ENCODE results near the gene PTCH1.

PTCH1 gene

DNA sequence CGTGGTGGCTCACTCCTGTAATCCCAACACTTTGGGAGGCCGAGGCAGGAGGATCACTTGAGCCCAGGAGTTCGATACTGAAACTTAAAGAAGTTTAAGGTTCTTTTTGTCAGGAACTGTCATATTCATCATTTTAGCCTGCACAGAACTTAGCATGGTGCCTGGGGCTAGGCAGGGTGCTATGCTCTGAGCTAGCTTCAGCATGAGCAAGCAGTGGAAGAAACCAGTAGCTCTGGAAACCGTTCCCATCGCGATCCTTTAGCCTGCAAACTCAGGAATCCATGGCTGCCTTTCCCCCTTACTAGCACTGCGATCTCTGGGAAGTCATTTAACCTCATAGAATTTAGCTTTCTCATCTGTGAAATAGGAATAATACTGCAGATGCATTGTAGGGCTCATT is 80.4 kb downstream of the PTCH1 start:
- DNase-seq, result no peak

DNA sequence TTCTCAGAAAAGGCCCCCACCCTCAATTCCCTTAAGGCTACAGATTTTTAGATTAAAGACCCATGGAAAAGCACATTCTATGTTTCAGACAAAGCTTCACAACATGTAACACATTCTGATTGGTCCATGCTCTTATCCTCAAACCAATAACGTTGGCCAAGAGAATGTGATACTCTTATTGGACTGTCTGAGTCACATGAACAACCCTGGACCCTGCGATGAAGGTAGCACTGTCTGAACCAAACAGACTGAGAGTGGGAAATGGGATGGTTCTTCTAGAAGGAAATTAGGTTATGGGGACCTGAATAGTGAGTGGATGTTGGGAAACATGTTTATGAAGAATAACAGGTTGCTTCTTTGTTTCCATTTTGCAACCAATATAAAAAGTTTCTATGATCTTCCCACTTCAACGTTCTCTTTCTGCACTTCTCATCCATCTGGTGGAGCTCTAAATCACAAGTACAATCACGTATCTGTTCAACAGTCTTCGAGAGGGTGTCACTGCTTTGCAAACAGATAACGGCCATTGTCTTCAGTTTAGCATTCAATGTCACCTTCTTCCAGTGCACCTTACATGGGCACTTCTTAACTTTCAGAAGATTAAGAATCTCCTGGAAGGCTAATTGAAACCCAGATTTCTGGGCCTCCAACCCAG is 81.6 kb downstream of the PTCH1 start:
- DNase-seq, result no peak

DNA sequence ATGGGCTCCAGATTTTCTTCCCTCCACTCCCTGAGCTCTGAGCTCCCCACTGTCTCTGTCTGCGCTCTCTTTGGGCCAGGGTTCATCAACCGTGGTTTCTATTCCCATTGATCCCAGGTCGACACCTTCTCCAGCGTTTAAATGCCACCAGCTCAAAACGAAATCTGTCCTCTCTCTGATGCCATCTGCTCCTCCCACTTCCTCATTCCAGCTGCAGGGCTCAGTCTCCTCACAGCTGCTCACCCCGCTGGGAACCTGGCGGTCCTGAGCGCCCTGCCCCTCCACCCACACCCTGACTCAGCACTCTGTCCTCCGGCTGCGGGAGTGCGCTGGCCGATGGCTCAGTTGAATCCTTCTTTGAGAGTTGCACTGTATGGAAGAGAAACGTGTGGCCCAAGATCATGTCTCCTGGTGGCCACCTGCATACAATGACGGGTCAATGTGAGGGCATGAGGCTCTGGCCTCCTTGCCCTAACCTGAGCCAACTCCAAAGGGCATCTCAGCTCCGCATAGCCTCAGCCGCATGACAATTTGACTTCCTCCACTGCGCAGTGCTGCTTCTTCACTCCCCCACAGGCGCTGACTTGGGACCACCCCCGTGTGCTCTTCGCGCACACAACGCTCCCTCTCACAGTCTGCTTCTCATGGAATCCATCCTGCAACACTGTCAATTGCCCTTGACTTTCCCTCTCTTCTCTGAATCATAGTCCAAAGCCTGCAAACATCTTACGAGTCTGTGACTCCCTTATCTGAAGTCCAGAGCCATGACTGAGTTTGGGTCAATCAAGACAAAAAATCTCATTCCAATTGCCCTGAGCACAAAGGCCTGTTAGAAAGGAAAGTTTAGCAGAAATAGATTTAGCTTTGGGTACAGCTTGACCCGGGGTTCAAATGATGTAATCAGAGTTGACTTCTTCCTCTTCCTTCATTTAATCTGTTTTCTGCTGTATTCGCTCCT is 82.4 kb downstream of the PTCH1 start:
- DNase-seq, result no peak

DNA sequence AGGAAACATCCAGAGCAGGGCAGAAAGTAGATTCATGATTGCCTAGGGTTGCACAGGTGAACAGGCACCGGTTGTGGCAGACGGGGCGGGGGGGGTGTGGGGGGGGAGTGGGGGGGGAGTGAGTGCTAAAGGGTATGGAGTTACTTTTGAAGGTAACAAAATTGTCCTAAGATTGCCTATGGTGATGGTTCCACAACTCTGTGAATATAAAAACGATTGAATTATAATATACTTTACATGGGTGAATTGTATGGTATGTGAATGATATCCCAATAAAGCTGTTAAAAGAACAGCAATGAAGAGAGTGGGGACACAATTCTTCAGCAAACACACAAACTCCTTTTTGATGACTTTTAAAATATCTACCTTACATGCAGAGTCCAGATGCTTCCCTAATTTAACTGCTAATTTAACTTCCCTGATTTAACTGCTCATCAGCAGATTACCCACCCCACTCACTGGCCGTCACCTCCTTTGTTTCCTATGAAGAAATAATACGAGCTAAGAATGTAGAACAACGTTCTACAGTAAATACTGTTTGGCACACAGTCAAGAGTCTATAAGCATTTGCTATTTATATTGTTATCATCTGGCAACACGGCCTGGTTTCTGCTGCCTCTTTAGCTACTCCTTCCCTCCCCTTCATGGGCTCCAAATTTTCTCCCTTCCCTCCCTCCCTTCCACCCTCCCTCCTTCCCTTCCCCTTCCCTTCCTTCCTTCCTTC is 83.5 kb downstream of the PTCH1 start:
- DNase-seq, result no peak

DNA sequence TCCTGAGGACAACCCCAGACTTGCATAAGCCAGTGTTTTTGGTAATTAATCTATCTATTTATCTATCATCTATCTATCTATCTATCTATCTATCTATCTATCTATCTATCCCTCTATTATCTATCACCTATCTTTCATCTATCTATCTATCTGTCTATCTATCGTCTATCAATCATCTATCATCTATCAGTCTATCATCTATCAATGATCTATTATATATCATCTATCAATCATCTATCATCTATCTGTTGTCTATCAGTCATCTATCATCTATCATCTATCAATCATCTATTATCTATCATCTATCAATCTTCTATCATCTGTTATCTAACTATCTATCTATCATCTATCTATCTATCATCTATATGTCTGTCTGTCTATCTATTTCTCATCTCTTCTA is 85.5 kb downstream of the PTCH1 start:
- no peak for DNase-seq

DNA sequence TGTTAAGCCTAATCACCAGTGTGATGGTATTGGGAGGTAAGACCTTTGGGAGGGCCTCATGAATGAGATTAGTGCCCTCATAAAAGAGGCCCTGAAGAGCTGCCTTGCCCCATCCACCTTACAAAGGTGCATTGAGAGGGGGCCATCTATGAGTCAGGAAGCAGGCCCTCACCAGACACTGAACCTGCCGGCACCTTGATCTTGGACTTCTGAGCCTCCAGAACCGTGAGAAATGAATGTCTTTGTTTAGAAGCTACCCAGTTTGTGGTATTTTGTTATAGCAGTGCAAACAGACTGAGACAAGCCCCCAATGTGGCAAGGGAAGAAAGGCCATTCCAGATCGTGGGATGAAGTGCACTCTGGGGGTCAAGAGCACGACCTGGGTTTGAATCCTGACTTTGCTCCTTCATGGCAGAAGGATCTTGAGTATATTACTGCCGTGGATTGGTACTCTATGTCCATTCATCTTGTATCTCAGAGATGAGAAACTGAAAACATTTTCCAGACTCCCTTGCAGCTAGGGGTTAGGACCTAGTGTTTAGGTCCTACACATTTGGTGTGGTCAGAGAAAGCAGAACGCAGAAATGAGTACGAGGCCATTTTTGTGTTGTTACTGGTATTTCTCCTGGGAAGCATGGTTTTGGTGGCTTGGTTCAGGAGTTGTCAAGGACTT is 86.7 kb downstream of the PTCH1 start:
- no peak for DNase-seq

DNA sequence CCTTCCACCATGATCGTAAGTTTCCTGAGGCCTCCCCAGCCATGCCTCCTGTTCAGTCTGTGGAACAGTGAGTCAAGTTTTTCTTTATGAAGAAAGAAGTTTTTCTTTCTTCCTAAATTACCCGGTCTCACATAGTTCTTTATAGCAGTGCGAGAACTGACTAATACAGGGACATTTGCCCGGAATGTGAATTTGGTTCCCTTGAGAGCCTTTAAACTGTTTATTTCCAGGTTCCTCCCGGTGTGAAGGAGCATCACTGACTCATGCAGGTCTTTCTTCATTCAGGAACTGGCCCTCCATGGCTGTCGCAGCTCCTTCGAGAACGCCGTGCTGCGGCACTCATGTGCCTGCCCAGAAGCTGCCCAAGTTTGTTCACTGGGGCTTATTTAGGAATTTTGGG is 87.7 kb downstream of the PTCH1 start:
- DNase-seq, result no peak

DNA sequence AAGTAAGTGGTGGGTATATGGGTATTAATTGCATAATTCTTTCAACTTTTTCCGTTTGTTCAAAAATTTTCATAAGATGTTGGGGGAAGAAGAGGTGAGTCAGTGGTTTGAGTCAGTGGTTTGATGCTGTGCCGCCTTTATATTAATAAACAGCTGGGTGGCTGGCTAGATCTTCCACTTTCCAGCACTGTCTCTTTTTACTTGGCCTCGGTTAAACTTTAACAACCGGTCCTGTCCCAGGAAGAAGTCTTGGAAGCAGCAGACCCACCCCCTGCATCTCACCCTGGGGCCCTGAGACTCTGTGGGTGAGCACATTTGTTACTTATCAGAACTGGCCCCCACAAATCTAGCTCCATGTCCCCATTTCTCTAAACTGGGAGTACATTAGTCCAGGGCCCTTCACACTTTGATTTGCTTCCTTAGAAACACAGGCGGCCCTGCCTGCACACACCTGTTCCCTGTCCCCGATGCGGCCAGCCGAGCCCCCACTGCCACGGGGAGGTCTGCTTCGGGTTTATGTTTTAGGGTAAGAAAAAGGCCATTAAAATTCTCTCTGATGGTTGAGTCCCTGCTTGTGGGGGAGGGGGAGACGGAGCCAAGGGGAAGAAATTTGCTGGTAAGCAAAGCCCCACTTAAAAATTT is 90.7 kb downstream of the PTCH1 start:
- no peak for DNase-seq

DNA sequence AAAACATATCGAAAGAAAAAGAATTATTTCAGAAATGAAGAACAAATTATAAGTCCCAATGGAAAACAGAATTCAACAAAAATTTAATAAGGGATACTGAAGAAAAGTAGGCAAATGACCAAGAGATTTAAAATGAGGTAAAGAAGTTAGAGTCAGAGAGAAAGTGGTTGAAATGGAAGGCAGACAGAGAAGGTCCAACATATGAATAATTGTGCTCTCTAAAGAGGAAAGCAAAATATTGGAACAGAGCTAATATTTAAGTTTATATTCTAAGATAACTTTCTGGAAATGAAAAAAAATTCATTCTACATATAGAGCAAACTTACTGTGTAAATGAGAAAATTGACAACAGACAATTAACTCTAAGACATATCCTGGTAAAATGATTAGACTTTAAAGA is 94.1 kb downstream of the PTCH1 start:
- no peak for DNase-seq

DNA sequence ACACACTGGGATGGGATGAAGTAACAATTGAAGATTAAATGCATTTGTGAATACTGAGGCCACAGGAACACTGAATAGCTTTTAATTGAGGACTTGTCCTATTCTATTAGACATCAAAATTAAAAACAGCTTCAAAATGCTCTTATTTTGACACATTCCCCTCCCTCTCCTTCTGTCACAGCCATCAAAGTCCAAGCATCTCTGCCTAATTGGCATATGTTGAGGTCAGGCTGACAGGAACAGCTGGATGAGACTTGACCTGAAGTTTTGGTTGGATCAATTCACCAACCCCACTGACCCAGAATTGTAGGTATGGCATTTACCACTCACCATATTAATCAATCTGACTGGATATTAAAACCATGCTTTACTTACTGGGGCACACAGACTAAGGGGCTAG is 96.3 kb downstream of the PTCH1 start:
- no peak for DNase-seq

DNA sequence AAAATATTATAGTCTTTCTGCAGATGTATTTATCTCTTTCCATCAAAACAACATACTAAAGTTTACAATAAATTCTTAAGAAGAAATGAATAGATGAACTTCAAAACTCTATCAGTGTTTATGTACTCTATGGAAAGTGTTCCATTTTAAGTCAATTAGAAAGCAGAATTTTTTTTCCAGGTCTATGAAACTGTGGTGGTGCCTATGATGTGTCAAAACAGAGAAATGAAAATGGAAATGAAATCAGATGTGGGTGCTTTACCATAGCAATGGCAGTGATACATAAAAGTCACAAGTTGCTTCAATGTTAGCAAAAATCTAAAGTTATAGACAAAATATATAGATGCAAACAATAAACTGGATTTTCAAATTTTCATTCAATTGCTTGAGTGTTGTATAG is 97.3 kb downstream of the PTCH1 start:
- no peak for DNase-seq

DNA sequence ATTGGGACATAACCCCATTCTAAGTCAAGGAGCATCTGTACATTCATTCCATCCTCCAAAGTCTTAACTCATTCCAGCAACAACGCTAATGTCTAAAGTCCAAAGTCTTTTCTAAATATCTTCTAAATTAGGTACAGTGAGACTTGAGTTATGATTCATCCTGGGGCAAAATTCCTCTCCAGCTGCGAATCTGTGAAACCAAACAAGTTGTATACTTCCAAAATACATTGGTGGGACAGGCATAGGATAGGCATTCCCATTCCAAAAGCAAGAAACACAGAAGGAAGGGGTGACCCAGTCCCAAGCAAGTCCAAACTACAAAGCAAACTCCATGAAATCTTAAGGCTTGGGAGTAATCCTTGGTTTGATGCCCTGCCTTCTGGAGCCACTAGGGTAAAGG is 101.6 kb downstream of the PTCH1 start:
- no peak for DNase-seq

DNA sequence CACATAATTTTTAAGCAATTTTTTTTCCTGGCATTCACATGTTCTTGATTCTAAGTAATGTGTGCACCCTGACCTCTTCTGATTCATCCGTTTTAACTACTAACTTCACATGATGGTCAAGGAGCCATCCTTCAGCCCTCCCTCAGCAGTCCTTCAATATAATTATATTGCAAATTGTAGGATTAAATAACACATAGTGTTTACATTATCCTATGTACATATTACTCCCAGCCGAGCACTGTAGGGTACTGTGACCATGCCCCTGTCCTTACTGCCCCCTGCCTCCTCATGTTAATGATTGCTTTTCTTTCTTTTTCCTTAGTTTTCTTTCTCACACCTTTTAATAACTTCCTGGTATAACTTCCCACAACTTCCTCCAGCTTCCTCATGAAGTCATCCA is 103.0 kb downstream of the PTCH1 start:
- no peak for DNase-seq

DNA sequence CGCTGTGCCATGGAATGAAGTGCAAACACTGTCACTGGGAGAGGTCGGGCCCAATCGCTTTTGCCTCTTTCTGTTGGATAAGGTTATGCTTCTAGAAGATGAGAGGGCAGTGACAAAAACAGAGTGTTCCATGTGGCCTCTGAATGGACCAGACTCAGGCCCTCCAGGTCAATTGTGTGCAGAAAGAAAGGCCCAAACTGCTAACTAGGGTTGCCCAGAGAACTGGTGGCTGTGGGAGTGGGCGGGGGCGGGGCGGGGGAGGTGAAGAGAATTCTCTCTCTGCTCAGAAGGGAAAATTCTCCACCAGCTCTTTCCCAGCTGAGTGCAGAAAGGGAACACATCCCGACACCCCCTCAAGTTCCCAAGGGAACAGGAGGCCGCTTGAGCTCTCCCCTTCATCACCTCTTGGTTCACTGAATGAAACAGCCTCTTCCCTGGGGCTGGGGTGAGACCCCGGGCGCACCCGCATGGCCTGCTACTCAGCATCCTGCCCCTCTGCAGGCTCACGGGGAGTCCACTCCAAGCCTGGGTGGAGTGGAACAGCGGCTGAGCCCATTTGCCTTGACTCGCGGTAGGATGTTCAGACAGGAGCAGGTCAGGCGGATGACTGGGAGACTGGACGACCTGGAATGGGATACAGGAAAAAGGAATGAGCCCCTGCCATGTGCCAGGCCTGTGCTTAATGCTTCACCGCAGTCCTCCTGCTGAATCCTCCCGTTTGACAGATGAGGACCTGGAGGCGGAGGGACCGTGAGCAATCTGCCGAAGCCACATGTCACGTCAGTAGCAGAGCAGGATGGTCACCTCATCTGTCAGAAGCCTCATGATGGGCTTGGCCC is 105.5 kb downstream of the PTCH1 start:
- no peak for DNase-seq

DNA sequence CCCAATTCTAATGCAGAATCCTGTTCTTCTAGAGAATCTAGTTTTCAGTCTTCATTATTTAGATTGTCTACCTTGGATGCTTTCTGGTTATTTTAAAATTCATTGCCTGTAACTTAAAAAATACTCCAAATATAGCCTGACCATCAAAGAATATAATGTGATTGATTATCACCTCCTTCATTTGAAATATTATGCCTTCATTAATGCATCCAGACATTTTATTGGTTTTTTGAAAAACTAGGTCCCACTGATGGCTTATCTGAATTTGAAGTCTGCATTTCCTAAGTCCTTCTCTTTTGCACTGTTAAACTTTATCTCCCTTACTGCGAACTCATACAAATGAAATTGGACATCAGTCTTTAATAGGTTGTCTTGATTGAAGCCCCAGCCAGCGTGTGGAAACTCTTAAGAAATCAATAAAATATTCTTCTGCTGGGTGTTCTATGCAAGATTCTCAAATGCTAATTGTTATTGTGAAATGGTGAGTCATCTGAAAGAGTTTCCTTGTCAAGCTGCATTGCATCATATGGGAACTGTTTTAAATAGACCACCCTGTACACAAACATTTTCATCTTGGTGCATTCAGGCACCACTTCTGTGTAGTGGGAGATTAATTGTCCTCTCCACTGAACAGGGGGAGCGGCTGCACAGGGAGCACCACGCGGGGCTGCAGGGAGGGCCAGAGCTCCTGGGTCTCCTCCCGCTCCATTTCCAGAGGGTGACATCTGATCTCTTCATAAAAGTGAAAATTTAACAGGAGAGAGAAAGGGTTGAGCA is 106.9 kb downstream of the PTCH1 start:
- no peak for DNase-seq

DNA sequence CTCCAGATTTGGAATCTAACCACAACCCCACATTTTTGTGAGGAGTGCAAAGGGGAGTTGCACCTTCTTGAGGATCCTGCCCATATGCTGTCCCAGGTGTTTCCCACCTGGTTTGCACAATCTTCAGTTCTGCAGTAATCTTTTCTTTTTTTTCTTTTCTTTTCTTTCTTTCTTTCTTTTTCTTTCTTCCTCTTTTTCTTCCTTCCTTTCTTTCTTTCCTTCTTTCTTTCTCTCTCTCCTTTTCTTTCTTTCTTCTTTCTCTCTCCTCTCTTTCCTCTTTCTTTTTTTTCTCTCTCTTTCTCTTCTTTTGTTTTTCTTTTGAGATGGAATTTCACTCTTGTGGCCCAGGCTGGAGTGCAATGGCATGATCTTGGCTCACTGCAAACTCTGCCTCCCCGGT is 109.2 kb downstream of the PTCH1 start:
- no peak for DNase-seq

DNA sequence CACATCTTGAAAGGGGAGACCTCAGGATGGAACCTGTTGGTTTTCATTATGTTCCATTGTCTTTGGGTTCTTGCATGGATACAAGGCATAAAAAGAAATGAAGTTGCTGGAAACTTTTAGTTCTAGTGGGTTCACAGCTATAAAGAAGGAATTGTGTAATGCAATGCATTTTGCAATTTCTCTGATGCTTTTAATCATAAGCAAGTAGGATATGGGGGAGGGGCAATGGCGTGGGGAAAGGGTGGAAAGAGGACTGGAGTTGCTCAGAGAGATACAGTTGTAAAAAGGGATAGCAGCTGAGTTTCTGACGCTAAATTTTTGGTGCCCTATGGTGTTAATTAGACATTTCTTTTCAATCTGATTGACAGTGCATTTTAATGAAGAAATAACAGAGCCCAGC is 110.7 kb downstream of the PTCH1 start:
- DNase-seq, result no peak

DNA sequence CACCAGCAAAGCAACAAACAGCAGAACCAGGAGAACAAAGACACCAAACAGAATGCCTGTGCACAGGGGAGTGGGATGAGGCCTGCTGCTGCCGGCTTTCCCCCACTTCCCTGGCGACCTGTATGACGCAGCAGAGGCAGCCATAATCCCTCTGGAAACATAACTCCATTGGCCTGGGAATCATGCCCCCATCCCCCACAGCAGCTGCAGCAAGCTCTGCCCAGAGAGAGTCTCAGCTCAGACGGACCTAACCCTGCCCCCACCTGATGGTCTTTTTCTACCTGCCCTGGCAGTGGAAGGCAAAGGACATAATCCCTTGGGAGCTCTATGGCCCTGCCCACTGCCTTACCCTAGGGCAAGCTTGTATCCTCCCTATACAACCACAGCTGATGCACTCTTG is 117.5 kb downstream of the PTCH1 start:
- no peak for DNase-seq
